ENCODE measurements around the gene TRAPPC5.

GRCh38 chr19:7657131-7657751 lies 23.4 kb upstream of the TRAPPC5 start:
- TF ChIP-seq POLR2A (IDR thresholded peaks at IDR 0.05) (no peak), CTCF (IDR thresholded peaks at IDR 0.05) (no peak)

All from thyroid gland (tissue), 4 donors.